OCI-LY7 (cell line): ENCODE data around the gene KCNQ5.

Experiments used
- CTCF ChIP-seq: fragments of 200-600 bp; sonication (generic); conservative IDR thresholded peaks from 2 replicates; pipeline ENCODE4 v1.5.1; 2014; ENCODE audit warnings: mild to moderate bottlenecking, antibody characterized with exemption, low read length, moderate library complexity, mixed read lengths
- EZH2phosphoT487 ChIP-seq: fragments of 200-600 bp; sonication (generic); IDR thresholded peaks from 2 replicates; pipeline ENCODE4 v1.6.1; 2018; ENCODE audit warnings: low read depth, borderline replicate concordance, mild to moderate bottlenecking, mixed run types, antibody characterized with exemption, low read length, moderate library complexity, mixed read lengths

- TF ChIP-seq CTCF (no peak), EZH2phosphoT487 (no peak)
Measured at GRCh38 chr6:72968704-72969103, 346.8 kb downstream of the KCNQ5 start.
